ENCODE results near the gene DNMT3A.
"Not testable (repeated sequence)": the region's sequence is repeated elsewhere in the genome, so short reads cannot be mapped to it uniquely, and the experiment has no call there.

DNMT3A gene

GRCh38 chr2:25276569-25277465 lies 64.9 kb downstream of the DNMT3A start:
- no peak for DNase-seq

GRCh38 chr2:25275575-25275965 lies 66.2 kb downstream of the DNMT3A start:
- DNase-seq, result no peak

DNA sequence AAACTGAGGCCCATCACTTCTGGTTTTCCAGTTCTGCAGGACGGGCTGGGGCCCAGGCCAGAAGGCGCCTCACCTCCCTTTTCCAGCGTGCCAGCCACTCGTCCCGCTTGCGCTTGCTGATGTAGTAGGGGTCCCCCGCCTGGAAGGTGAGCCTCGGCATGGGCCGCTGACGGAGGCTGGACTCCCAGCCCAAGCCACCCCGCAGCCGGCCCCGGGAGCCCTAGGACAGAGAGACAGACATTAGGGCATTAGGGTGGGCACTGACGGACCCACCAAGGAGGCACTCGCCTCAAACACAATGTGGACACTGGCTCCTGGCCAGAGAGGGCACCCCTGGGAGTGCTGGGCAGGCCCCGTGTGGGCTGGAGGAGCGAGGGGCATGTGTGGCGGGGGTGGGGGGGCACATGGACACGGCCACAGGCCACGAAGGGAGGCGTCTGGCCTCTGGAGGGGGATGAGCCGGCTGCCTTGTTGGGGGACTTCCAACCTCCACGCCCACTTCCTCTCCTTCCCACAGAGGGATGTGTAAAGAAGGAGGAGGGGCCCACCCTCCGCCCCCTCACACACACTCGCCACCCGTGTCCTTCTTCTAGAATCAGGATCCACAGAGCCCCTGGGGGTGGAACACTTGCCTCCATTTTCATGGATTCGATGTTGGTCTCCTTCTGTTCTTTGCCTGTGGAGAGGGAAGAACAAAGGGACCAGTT lies 66.7 kb downstream of the DNMT3A start:
- DNase-seq, result no peak

DNA sequence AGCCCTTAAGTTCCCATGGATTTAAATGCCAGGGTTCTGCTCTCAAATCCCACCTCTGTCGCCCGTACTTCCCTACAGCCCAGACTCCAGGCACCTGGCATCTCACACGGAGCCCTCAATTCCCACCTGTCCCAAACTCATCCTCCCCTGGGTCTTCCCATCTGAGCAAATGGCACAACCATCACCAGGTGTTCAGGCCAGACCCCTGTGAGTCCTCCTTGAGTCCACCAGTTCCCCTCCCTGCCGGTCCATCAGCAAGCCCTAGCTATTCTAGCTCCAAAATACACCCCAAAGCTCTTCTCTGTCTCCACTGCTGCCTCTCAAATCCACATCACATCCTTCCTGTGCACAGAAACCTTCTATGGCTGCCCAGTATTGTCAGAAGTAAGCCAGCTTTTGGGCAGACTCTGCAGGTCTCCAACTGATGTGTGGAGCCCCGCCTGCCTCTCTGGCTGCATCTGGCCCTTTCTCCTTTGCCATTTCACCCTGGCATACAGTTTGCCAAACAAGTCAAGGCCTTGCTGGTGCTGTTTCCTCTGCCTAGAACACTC lies 67.7 kb downstream of the DNMT3A start:
- no peak for DNase-seq

DNA sequence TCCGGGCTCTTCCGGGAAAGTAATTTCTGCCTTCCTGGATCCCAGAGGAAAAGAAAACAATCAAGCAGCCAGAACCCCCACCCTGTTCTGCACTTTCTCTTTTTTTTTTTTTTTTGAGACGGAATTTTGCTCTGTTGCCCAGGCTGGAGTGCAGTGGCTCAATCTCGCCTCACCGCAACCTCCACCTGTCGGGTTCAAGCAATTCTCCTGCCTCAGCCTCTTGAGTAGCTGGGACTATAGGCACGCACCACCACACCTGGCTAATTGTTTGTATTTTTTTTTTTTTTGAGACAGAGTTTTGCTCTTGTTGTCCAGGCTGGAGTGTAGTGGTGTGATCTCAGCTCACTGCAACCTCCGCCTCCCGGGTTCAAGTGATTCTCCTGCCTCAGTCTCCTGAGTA lies 69.0 kb downstream of the DNMT3A start:
- not testable (repeated sequence) for DNase-seq

DNA sequence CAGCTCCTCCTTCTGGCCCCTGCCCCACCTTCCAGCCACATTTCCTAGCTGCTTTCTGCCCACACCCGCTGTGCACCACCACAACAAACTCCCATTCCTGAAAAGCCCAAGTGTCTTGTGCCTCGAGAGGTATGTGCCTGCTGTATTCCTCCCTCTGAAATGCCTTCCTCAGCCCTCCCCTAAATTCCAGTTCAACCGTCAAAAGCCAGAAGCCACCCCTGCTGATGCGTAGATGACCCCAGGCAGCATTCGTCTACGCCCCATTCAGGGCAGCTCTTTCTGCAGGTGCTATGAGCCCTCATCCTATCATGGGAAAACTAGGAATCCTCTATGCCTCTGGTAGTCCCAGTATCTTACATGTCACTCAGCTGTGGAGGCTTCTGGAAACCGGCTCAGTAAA lies 71.7 kb downstream of the DNMT3A start:
- DNase-seq, result no peak

GRCh38 chr2:25269233-25269632 lies 72.5 kb downstream of the DNMT3A start:
- DNase-seq, result no peak

- DNase-seq, result no peak
Measured at GRCh38 chr2:25268139-25268538, 73.6 kb downstream of the DNMT3A start.

GRCh38 chr2:25266399-25266798 lies 75.3 kb downstream of the DNMT3A start:
- no peak for DNase-seq

GRCh38 chr2:25265802-25266201 lies 75.9 kb downstream of the DNMT3A start:
- no peak for DNase-seq

GRCh38 chr2:25265001-25265400 lies 76.7 kb downstream of the DNMT3A start:
- no peak for DNase-seq

DNA sequence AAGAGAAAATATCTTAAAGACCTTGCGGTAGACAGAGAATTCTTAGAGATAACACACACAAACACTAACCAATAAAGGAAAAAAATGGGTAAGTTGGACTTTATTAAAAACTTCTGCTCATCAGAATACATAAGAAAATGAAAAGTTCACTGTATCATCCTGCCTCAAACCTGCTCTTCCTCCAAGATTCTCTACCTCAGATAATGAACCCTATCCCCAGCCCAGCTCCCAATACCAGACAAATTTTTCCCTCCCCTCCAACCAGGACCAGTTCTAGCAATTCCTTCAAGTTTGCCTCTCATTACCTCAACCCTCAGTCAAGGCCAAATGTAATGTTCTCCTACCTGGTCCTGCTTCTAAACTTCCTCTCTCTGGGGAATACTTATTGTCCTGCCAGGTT lies 79.4 kb downstream of the DNMT3A start:
- no peak for DNase-seq

DNA sequence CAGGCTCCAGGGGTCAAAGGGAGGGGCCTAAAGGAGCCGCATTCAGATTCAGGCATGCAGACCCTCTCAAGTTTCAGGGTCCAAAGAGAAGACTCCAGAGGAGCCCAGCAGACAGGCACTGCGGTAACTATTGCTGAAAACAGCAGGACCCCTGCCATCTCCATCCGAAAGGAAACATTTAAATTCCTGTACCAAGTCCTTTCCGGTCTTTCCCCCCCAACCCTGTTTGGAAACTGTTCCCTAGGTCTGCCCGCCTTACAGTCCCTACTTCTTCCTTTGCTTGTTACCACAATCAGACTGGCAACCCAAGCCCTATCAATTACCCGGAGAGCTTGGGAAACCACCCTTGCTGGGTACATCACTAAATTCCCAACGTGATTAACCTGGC lies 82.0 kb downstream of the DNMT3A start:
- no peak for DNase-seq

DNA sequence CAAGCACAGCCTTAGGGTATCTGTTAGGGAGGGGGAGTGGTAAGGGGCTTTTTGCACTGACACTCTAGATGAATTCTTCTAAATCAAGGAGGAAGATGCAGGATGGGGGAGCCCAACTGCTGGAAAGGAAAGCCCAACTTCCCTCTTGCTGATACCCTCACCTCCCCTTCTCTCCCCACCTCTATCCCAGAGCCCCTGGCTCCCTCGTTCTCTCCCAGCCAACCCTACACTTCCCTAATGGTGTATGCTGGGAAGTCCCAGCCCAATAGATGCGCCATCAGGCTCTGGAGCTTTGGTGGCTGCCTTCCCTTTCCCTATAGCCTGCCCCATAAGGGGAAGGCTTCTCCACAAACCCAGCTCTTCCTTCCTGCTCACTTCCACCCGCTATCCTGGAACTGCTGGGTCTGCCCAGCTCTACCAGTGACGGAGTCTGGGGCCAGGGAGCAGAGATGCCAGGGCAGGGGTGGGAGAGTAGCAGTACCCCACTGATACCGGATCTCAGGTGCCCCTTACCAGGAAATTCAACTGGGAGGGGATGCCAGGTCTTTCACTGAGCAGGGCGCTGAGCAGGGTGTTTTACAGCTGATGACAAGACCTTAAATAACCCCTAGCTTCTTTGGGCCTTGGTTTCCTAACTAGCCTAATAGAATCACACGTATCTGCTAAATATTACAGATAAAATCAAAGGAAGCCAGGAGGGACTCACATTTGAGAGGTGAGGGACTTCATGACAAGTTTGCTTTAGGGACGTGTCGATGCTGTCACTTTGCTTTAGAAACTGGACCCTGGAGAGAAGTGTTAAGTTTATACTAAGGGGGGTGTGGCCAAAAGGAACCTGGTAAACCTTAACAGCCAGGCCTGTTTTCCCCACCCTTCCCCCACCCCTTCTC lies 82.6 kb downstream of the DNMT3A start:
- no peak for DNase-seq

DNA sequence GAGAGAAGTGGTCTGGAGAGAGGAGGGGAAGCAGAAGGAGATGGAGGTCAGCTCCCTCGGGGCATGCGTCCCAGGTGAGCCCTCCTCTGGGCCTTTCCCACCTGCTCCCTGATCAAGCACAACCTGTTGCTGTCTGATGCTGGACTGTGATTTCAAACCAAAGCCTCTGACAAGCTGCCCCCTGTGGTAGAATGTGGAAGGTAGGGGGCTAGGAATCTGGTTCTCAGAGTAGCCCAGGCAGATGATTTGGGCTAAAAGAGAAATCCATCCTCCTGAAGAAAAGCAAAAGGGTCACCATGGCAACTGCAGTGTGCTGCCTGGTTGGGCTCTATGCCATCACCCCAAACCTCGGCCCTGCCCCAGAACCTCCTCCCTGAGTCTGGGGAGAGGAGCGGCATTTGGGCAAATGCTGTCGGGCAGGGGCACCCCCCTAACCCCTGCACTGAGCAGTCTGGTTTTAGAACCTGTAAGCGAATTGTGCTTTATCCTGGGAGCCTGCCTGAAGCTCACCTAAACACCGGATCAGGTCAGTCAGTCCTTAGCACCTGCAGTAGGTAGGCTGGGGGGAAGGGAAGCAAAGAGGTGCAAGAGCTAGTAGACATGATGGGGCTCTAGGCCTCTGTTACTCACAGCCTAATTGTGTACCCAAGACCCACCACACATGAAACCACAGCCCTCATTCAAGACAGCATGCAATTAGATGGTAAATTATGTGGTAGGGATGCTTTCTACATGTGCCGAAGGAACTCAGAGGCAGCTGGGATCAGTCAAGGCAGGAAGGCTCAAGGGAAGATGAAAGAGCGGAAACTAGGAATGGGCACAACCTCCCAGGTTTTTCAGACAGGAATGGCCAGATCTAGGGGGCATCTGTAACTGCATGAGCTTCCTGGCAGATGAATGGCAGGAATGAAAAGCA lies 83.5 kb downstream of the DNMT3A start:
- no peak for DNase-seq

- no peak for DNase-seq
Measured at GRCh38 chr2:25257032-25257552, 84.6 kb downstream of the DNMT3A start.

GRCh38 chr2:25256488-25256875 lies 85.2 kb downstream of the DNMT3A start:
- no peak for DNase-seq

- DNase-seq, result no peak
Measured at GRCh38 chr2:25255745-25256487, 85.8 kb downstream of the DNMT3A start.

- DNase-seq, result no peak
Measured at GRCh38 chr2:25254961-25255360, 86.8 kb downstream of the DNMT3A start.

- DNase-seq, result no peak
Measured at GRCh38 chr2:25253153-25253626, 88.5 kb downstream of the DNMT3A start.
